ENCODE measurements around the gene MGMT.

The MGMT gene

GRCh38 chr10:129495256-129495655 lies 28.2 kb downstream of the MGMT start:
- DNase-seq (ENCODE audit: low read depth), result no peak

GRCh38 chr10:129495698-129496097 lies 28.7 kb downstream of the MGMT start:
- no peak for DNase-seq (ENCODE audit: low read depth)

- DNase-seq (ENCODE audit: low read depth), result no peak
Observed at GRCh38 chr10:129497013-129497412, 30.0 kb downstream of the MGMT start.

- DNase-seq (ENCODE audit: low read depth), result no peak
Observed at GRCh38 chr10:129498680-129499079, 31.6 kb downstream of the MGMT start.

- no peak for DNase-seq (ENCODE audit: low read depth)
Observed at GRCh38 chr10:129500617-129501339, 33.7 kb downstream of the MGMT start.

- DNase-seq (ENCODE audit: low read depth), result no peak
Observed at GRCh38 chr10:129501652-129502436, 34.8 kb downstream of the MGMT start.

- no peak for DNase-seq (ENCODE audit: low read depth)
Observed at GRCh38 chr10:129502448-129502847, 35.4 kb downstream of the MGMT start.

GRCh38 chr10:129505500-129506075 lies 38.5 kb downstream of the MGMT start:
- DNase-seq (ENCODE audit: low read depth), result no peak

- no peak for DNase-seq (ENCODE audit: low read depth)
Observed at GRCh38 chr10:129506101-129506797, 39.2 kb downstream of the MGMT start.

GRCh38 chr10:129507216-129507889 lies 40.3 kb downstream of the MGMT start:
- DNase-seq (ENCODE audit: low read depth), result no peak

- no peak for DNase-seq (ENCODE audit: low read depth)
Observed at GRCh38 chr10:129509155-129509554, 42.1 kb downstream of the MGMT start.

GRCh38 chr10:129509835-129510234 lies 42.8 kb downstream of the MGMT start:
- DNase-seq (ENCODE audit: low read depth), result no peak

- DNase-seq (ENCODE audit: low read depth), result no peak
Observed at GRCh38 chr10:129511086-129511485, 44.0 kb downstream of the MGMT start.

- no peak for DNase-seq (ENCODE audit: low read depth)
Observed at GRCh38 chr10:129511758-129512157, 44.7 kb downstream of the MGMT start.

GRCh38 chr10:129513312-129513711 lies 46.3 kb downstream of the MGMT start:
- no peak for DNase-seq (ENCODE audit: low read depth)

GRCh38 chr10:129514568-129515451 lies 47.8 kb downstream of the MGMT start:
- no peak for DNase-seq (ENCODE audit: low read depth)

- no peak for DNase-seq (ENCODE audit: low read depth)
Observed at GRCh38 chr10:129516846-129517679, 50.0 kb downstream of the MGMT start.

- no peak for DNase-seq (ENCODE audit: low read depth)
Observed at GRCh38 chr10:129517680-129518057, 50.6 kb downstream of the MGMT start.

GRCh38 chr10:129518793-129519192 lies 51.8 kb downstream of the MGMT start:
- no peak for DNase-seq (ENCODE audit: low read depth)

GRCh38 chr10:129520440-129521080 lies 53.5 kb downstream of the MGMT start:
- no peak for DNase-seq (ENCODE audit: low read depth)
